ENCODE measurements around the gene OR52N4. TPM values are rescaled to one million over a fixed set of nuclear protein-coding genes. Genes with fewer than 3 reads are reported as not detected.

The OR52N4 gene
- total RNA-seq, 1 donor from 2014 or later: not detected

Other genes with a start within 250 kb of the OR52N4 start
- gene UBQLN3, start 244.3 kb upstream of the OR52N4 start, total RNA-seq: not detected
- 0.17 TPM for gene UBQLNL, start 237.5 kb upstream of the OR52N4 start, total RNA-seq
- gene OR52H1, start 205.7 kb upstream of the OR52N4 start, total RNA-seq: not detected
- gene OR52B6, start 173.4 kb upstream of the OR52N4 start, total RNA-seq: not detected
- 1.5 TPM for gene TRIM6, start 157.6 kb upstream of the OR52N4 start, total RNA-seq
- gene TRIM34, start 129.2 kb upstream of the OR52N4 start, total RNA-seq: 1.6 TPM
- 6.8 TPM for gene TRIM5, start 69.2 kb upstream of the OR52N4 start, total RNA-seq
- 19.2 TPM for gene TRIM22, start 64.5 kb upstream of the OR52N4 start, total RNA-seq
- not detected for gene OR56B1, start 17.8 kb upstream of the OR52N4 start, total RNA-seq
- not detected for gene OR52N5, start 29.1 kb downstream of the OR52N4 start, total RNA-seq
- gene OR52N1, start 37.0 kb downstream of the OR52N4 start, total RNA-seq: not detected
- not detected for gene OR52N2, start 54.7 kb downstream of the OR52N4 start, total RNA-seq
- not detected for gene OR52E6, start 87.7 kb downstream of the OR52N4 start, total RNA-seq
- gene OR52E8, start 103.4 kb downstream of the OR52N4 start, total RNA-seq: not detected
- gene OR52E4, start 126.4 kb downstream of the OR52N4 start, total RNA-seq: not detected
- gene OR52E5, start 139.0 kb downstream of the OR52N4 start, total RNA-seq: not detected
- gene OR56A3, start 188.0 kb downstream of the OR52N4 start, total RNA-seq: not detected
- gene OR56A5, start 214.3 kb downstream of the OR52N4 start, total RNA-seq: not detected
- gene OR52L1, start 232.7 kb downstream of the OR52N4 start, total RNA-seq: not detected